Mucosa of descending colon (tissue), 3 donors: Measurements from ENCODE around the gene FAM174B. TPM values are rescaled to one million over a fixed set of nuclear protein-coding genes. Genes with fewer than 3 reads are reported as not detected.

Source experiments
- ATAC-seq: fragments of 200-7000 bp; cut with Tn5 transposase; one replicate; pipeline ENCODE4 v1.9.1; 2020; ENCODE audit warnings: mild to moderate bottlenecking, moderate library complexity
- DNase-seq, 3 donors: peaks; one replicate each; pipeline ENCODE4 v3.0.0-alpha.2; 2020
- H3K36me3 ChIP-seq: fragments of 200-600 bp; one replicate; pipeline ENCODE4 v1.8.0; 2021; ENCODE audit warnings: low read depth, mild to moderate bottlenecking
- H3K4me1 ChIP-seq: fragments of 200-600 bp; one replicate; pipeline ENCODE4 v1.8.0; 2021; ENCODE audit warnings: low read depth, mild to moderate bottlenecking
- H3K4me3 ChIP-seq: fragments of 200-600 bp; one replicate; pipeline ENCODE4 v1.8.0; 2021; ENCODE audit warnings: mild to moderate bottlenecking
- H3K9me3 ChIP-seq: fragments of 200-600 bp; one replicate; pipeline ENCODE4 v1.8.0; 2021; ENCODE audit warnings: mild to moderate bottlenecking
- CTCF ChIP-seq: fragments of 200-600 bp; IDR thresholded peaks from one replicate; pipeline ENCODE4 v1.8.0; 2022; ENCODE audit warnings: antibody characterized with exemption, mild to moderate bottlenecking
- intact Hi-C, 2 donors: fragments of 100-400 bp; cut with DNase I in 1 of 2; cut with micrococcal nuclease in 1 of 2; formaldehyde crosslinking; loops; one replicate each; pipeline versions ENCODE4 v1.11.0 to v1.11.1; 2022; cut with DNase I, micrococcal nuclease
- total RNA-seq, 3 donors: library from RNA; stranded (reverse); fragmentation: NEBNext Ultra II Directional in 2 of 3; extraction: Animal tissue kit (Norgen Biotek cat#: 25700) in 2 of 3; gene quantifications; one replicate each; pipeline versions ENCODE4 v1.2.1 to v1.2.4, GENCODE V29; 2021 to 2023
- donor health status: DM: no; HTN: no; CAD: no; lungs with moderate emphysema.
- donor health status: DM: no; HTN: no; CAD: no.
- donor health status: DM: no; HTN: yes; CAD: no.

The FAM174B gene
- total RNA-seq, 3 donors from 2014 or later = 14.7 to 30.5 (median 28.5) TPM

DNA sequence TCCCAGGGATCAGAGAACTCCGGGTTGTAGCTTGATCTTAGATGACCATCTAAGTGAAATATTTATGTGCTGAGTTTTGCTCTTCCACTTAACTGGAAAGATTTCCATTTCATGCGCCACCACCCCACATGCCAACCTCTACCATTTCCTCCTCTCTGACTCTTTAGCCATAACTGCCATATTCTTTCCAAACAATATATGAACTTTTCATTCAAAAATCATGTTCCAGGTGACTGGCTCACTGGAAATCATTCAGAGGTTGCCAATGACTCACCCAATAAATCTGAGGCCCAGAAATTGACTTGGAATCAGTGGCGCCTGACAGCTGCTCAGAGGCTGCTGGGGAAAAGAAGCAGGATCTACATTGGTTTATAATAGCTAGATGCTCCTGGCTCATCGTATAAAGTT is 31.6 kb upstream of the FAM174B start:
- H3K4me3 ChIP-seq = no peak overlapping the region
- H3K36me3 ChIP-seq = no peaks in the 10 kb centered on the region
- intact Hi-C loops = loop anchor here (10.0 kb wide), 1 partner anchor 162 kb away; no protein-coding TSS in a partner anchor
- H3K9me3 ChIP-seq = no peaks in the 10 kb centered on the region
- no peak for TF ChIP-seq CTCF
- no peaks in the 10 kb centered on the region for H3K4me1 ChIP-seq
- ATAC-seq = no peak
- no peak for DNase-seq

- ATAC-seq (peak; percentile 39), DNase-seq (peak in 1 of 3 donors; percentile 40)
- intact Hi-C loops = loop anchor here (10.0 kb wide), 1 partner anchor 159 kb away; no protein-coding TSS in a partner anchor
- Histone ChIP-seq H3K4me1 (no peaks in the 10 kb centered on the region), H3K4me3 (no peak overlapping the region), H3K9me3 (no peaks in the 10 kb centered on the region), H3K36me3 (no peaks in the 10 kb centered on the region)
- TF ChIP-seq CTCF = no peak
These were observed 27.9 kb upstream of the FAM174B start for GRCh38 chr15:92683511-92683834.

DNA sequence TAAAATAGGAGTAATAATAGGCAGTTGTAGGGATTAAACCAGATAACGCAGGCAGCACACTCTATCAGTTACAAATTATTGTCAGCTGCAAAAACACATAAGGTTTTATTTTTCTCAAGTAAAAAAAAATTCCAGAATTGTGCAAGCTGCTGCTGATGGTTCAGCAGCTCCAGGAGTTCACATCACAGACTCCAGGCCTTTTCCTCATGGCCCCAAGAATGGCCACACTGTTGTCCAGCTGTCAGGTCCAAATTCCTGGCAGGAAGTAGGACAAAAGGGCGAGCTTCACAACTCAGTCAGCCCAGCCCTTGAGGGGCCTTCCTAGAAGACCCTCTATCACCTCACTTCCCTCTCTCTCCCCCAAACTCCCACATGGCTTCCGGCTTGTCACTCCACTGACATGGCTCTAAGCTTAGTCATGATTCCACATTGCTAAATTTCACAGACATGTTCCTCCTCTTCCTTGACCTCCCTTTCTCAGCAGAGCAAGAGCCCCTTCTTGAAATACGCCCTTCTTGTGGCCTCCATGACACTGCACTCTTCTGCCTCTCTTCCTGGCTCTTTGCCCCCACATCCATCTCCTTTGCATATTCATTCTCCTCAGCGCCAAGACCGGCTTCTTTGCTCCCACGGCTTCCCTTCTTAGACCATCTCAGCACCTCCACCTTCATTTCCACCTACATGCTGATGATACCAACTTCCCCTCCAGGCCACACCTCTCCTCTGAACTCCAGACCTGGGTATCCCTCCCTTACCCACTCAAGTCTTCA is 27.4 kb upstream of the FAM174B start:
- no peaks in the 10 kb centered on the region for H3K9me3 ChIP-seq
- no peak overlapping the region for H3K4me3 ChIP-seq
- ATAC-seq = no peak
- H3K4me1 ChIP-seq = no peaks in the 10 kb centered on the region
- no peaks in the 10 kb centered on the region for H3K36me3 ChIP-seq
- intact Hi-C loops = loop anchor here (10.0 kb wide), 1 partner anchor 158 kb away; no protein-coding TSS in a partner anchor
- no peak for TF ChIP-seq CTCF
- DNase-seq = no peak

DNA sequence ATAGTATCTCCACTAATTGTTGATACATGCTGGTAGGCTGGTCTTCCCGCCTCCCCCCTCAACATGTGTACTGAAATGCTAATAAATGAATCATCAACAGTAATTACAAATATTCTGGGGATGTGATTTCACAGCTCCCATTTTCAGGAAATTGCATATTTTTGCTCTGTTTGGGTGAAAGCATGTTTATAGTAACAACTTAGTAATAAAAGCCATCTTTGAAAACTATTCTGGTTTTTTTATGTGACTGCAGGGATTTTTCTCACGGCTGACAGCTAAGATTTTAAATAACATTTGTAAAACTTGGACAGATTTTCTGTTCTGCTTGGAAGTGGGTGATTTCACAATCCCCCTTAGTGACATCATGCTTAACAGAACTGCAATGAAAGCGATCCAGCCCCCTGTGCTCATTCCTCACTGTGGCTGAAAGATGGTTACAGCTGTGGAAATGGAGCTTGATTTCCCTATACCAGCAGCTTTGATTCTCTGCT is 25.6 kb upstream of the FAM174B start:
- DNase-seq (peak in 1 of 3 donors; percentile 40), ATAC-seq (peak; percentile 60)
- no peak for TF ChIP-seq CTCF
- Histone ChIP-seq H3K36me3 (no peaks in the 10 kb centered on the region), H3K9me3 (no peaks in the 10 kb centered on the region), H3K4me3 (no peak overlapping the region), H3K4me1 (no peaks in the 10 kb centered on the region)
- intact Hi-C loops = loop anchor here (10.0 kb wide), 1 partner anchor 156 kb away; no protein-coding TSS in a partner anchor

DNA sequence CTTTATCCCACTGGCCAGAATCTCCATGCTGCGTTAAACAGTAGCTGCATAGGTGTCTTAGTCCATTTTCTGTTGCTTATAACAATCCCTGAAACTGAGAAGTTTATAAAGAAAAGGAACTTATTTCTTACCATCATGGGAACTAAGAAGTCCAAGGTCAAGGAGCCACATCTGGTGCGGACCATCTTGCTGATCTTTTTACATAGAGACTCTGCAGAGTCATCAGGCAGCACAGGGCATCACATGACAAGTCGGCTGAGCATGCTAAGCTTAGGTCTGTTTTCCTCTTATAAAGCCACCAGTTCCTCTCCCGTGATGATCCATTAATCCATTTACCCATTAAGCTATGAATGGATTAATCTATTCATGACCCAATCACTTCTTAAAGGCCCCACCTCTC is 22.4 kb upstream of the FAM174B start:
- DNase-seq (peak in 1 of 3 donors; percentile 50), ATAC-seq (peak; percentile 31)
- TF ChIP-seq CTCF = no peak
- Histone ChIP-seq H3K4me3 (no peak overlapping the region), H3K9me3 (no peaks in the 10 kb centered on the region), H3K4me1 (no peaks in the 10 kb centered on the region), H3K36me3 (no peaks in the 10 kb centered on the region)
- intact Hi-C loops = no loop called here
